GM18868 (cell line): Measurements from ENCODE around the gene SIGMAR1.
"Not testable (repeated sequence)": the region's sequence is repeated elsewhere in the genome, so short reads cannot be mapped to it uniquely, and the experiment has no call there.

Experiments
- ATAC-seq: cut with Tn5 transposase; IDR thresholded peaks from one replicate; pipeline ENCODE4 v1.9.1; 2021; ENCODE audit warnings: mild to moderate bottlenecking, moderate library complexity; ENCODE audit not compliant: unreplicated experiment

Gene SIGMAR1

GRCh38 chr9:34655394-34655793 is 17.8 kb upstream of the SIGMAR1 start:
- no peak for ATAC-seq

GRCh38 chr9:34654323-34655051 is 16.9 kb upstream of the SIGMAR1 start:
- no peak for ATAC-seq

GRCh38 chr9:34653151-34654072 is 15.8 kb upstream of the SIGMAR1 start:
- no peak for ATAC-seq

- ATAC-seq: no peak
Observed at GRCh38 chr9:34652602-34653000, 15.0 kb upstream of the SIGMAR1 start.

- ATAC-seq: no peak
Observed at GRCh38 chr9:34651876-34652601, 14.5 kb upstream of the SIGMAR1 start, which contains the start of gene IL11RA. Gene IL11RA (plus strand): TSS chr9:34652185. CDS start chr9:34655218, 3,033 bp downstream.

- no peak for ATAC-seq
Observed at GRCh38 chr9:34651321-34651720, 13.7 kb upstream of the SIGMAR1 start.

- no peak for ATAC-seq
Observed at GRCh38 chr9:34650816-34651215, 13.2 kb upstream of the SIGMAR1 start.

- ATAC-seq: no peak
Observed at GRCh38 chr9:34648673-34649072, 11.1 kb upstream of the SIGMAR1 start.

GRCh38 chr9:34647651-34648050 is 10.1 kb upstream of the SIGMAR1 start:
- no peak for ATAC-seq

GRCh38 chr9:34647084-34647403 is 9.5 kb upstream of the SIGMAR1 start:
- peak; percentile 11 for ATAC-seq

- ATAC-seq: peak; percentile 87
Observed at GRCh38 chr9:34646211-34647083, 8.9 kb upstream of the SIGMAR1 start, which contains the start of gene GALT. Gene GALT (plus strand): TSS chr9:34646675. CDS start chr9:34646705, 30 bp downstream.

- ATAC-seq: no peak
Observed at GRCh38 chr9:34644766-34645314, 7.3 kb upstream of the SIGMAR1 start.

GRCh38 chr9:34642679-34643078 is 5.1 kb upstream of the SIGMAR1 start:
- ATAC-seq: no peak

- ATAC-seq: not testable (repeated sequence)
Observed at GRCh38 chr9:34639322-34639721, 1.7 kb upstream of the SIGMAR1 start.

GRCh38 chr9:34638138-34638445 is 505 bp upstream of the SIGMAR1 start:
- ATAC-seq: no peak

GRCh38 chr9:34636791-34637355 is 714 bp downstream of the SIGMAR1 start:
- ATAC-seq: no peak

GRCh38 chr9:34635556-34635955 is 2.0 kb downstream of the SIGMAR1 start:
- no peak for ATAC-seq

GRCh38 chr9:34634551-34635248 is 2.9 kb downstream of the SIGMAR1 start:
- ATAC-seq: no peak

- ATAC-seq: peak; percentile 36
Observed at GRCh38 chr9:34633851-34634550, 3.6 kb downstream of the SIGMAR1 start.
